ENCODE results near the gene NEUROG1.

DNA sequence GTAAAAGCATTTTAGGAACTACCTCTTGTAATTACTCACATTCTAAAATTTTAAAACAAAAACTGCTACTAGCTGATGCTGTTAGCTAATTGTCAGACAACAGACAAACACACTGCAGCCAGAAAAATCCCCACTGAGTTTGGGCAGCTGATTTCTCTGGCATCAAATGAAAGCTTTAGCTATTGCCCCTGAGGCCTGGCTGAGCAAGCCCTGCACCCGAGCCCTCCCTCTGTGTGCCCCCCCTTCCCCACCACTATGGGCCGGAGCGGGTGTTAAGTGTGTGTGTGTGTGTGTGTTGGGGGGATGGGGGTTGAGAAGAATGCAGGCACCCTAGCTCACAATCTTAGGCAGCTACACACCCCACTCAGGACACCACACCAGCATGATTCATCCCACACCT, 2.4 kb downstream of the NEUROG1 start:
- no peak for TF ChIP-seq POLR2A (IDR thresholded peaks at IDR 0.05)
- TF ChIP-seq, protein P1, sequence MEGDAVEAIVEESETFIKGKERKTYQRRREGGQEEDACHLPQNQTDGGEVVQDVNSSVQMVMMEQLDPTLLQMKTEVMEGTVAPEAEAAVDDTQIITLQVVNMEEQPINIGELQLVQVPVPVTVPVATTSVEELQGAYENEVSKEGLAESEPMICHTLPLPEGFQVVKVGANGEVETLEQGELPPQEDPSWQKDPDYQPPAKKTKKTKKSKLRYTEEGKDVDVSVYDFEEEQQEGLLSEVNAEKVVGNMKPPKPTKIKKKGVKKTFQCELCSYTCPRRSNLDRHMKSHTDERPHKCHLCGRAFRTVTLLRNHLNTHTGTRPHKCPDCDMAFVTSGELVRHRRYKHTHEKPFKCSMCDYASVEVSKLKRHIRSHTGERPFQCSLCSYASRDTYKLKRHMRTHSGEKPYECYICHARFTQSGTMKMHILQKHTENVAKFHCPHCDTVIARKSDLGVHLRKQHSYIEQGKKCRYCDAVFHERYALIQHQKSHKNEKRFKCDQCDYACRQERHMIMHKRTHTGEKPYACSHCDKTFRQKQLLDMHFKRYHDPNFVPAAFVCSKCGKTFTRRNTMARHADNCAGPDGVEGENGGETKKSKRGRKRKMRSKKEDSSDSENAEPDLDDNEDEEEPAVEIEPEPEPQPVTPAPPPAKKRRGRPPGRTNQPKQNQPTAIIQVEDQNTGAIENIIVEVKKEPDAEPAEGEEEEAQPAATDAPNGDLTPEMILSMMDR (IDR thresholded peaks at IDR 0.05 in 4 of 5, conservative IDR thresholded peaks at IDR 0.05 in 1 of 5), result no peak

Data from gastrocnemius medialis (tissue), 4 donors.